Hepatocyte (in vitro differentiated cells): Measurements from ENCODE around the gene PLCG1.

Experiments
- EZH2 ChIP-seq: fragments of 200-600 bp; sonication (generic); IDR thresholded peaks from 2 replicates; pipeline ENCODE4 v1.6.1; 2016; ENCODE audit warnings: antibody characterized with exemption, mild to moderate bottlenecking, borderline replicate concordance
- EZH2phosphoT487 ChIP-seq: fragments of 200-600 bp; sonication (generic); IDR thresholded peaks from one replicate; pipeline ENCODE4 v1.6.1; 2018; ENCODE audit warnings: antibody characterized with exemption, mild to moderate bottlenecking, low read depth, moderate library complexity; ENCODE audit not compliant: unreplicated experiment, severe bottlenecking
- TF ChIP-seq, protein P1 (sequence below): fragments of 200-600 bp; sonication (generic); IDR thresholded peaks from 2 replicates; pipeline ENCODE4 v1.5.1; 2016; ENCODE audit warnings: antibody characterized with exemption, mild to moderate bottlenecking; ENCODE audit not compliant: poor library complexity

DNA sequence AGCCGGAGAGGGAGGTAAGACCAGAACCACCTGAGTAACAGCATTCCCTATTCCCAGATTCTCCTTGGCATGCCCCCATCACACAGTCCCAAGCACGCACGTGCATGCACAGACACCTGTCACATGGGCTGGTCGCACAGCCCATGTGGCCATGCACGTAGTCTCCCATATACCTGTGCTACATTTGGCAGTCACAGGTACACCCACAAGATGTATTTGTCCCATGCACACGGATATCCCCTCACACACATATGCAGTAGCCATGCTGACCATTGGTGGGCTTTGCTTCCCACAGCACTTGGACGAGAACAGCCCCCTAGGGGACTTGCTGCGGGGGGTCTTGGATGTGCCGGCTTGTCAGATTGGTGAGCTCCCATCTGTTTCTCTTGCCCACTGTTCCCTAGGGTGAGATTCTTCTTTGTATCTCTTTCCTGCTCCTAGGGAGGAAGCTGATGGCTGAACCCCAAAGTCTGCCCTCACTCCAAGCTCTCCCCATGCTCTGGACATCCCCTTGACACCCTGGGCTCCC lies 31.9 kb downstream of the PLCG1 start:
- TF ChIP-seq, protein P1, sequence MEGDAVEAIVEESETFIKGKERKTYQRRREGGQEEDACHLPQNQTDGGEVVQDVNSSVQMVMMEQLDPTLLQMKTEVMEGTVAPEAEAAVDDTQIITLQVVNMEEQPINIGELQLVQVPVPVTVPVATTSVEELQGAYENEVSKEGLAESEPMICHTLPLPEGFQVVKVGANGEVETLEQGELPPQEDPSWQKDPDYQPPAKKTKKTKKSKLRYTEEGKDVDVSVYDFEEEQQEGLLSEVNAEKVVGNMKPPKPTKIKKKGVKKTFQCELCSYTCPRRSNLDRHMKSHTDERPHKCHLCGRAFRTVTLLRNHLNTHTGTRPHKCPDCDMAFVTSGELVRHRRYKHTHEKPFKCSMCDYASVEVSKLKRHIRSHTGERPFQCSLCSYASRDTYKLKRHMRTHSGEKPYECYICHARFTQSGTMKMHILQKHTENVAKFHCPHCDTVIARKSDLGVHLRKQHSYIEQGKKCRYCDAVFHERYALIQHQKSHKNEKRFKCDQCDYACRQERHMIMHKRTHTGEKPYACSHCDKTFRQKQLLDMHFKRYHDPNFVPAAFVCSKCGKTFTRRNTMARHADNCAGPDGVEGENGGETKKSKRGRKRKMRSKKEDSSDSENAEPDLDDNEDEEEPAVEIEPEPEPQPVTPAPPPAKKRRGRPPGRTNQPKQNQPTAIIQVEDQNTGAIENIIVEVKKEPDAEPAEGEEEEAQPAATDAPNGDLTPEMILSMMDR, result no peak
- no peak for TF ChIP-seq EZH2
- TF ChIP-seq EZH2phosphoT487, result no peak
